HepG2 (cell line): ENCODE data around the gene HDLBP. TPM values are rescaled to one million over a fixed set of nuclear protein-coding genes. Genes with fewer than 3 reads are reported as not detected.

Experiments
- CSRNP1 ChIP-seq: sonication (generic); formaldehyde crosslinking; IDR thresholded peaks from 2 replicates; pipeline ENCODE4 v1.8.1; 2023; ENCODE audit warnings: mild to moderate bottlenecking, missing genetic modification reagents
- HDAC2 ChIP-seq: sonication (generic); formaldehyde crosslinking; IDR thresholded peaks from 2 replicates; pipeline ENCODE4 v1.4.0; 2020; ENCODE audit warnings: missing genetic modification reagents
- HOXA9 ChIP-seq: sonication (generic); formaldehyde crosslinking; IDR thresholded peaks from 2 replicates; pipeline ENCODE4 v1.8.1; 2022; ENCODE audit warnings: missing genetic modification reagents, mild to moderate bottlenecking, moderate library complexity, borderline replicate concordance
- MED1 ChIP-seq: sonication (generic); formaldehyde crosslinking; IDR thresholded peaks from 2 replicates; pipeline ENCODE4 v1.4.0; 2020; ENCODE audit warnings: missing genetic modification reagents
- MED13 ChIP-seq: sonication (generic); formaldehyde crosslinking; IDR thresholded peaks from 2 replicates; pipeline ENCODE4 v1.5.0; 2020; ENCODE audit warnings: missing genetic modification reagents
- MXI1 ChIP-seq: IDR thresholded peaks from 3 replicates; pipeline ENCODE4 v1.6.1; 2012; ENCODE audit warnings: low read depth, low read length, inconsistent platforms, borderline replicate concordance
- PATZ1 ChIP-seq: sonication (generic); formaldehyde crosslinking; IDR thresholded peaks from 2 replicates; pipeline ENCODE4 v1.4.0; 2020; ENCODE audit warnings: missing genetic modification reagents
- PRDM10 ChIP-seq: sonication (generic); formaldehyde crosslinking; IDR thresholded peaks from 2 replicates; pipeline ENCODE4 v1.4.0; 2020; ENCODE audit warnings: low read depth, missing genetic modification reagents
- SRY ChIP-seq: sonication (generic); formaldehyde crosslinking; IDR thresholded peaks from 2 replicates; pipeline ENCODE4 v1.8.0; 2022; ENCODE audit warnings: mild to moderate bottlenecking, missing genetic modification reagents
- ZBTB25 ChIP-seq: IDR thresholded peaks from 2 replicates; pipeline ENCODE4 v1.6.1; 2018; ENCODE audit warnings: missing genetic modification reagents
- ZNF275 ChIP-seq: sonication (generic); formaldehyde crosslinking; IDR thresholded peaks from 2 replicates; pipeline ENCODE4 v1.8.0; 2022; ENCODE audit warnings: missing genetic modification reagents, mild to moderate bottlenecking, inconsistent platforms, borderline replicate concordance
- ZNF451 ChIP-seq: sonication (generic); formaldehyde crosslinking; IDR thresholded peaks from 2 replicates; pipeline ENCODE4 v1.5.0; 2020; ENCODE audit warnings: mild to moderate bottlenecking, missing genetic modification reagents
- ZNF550 ChIP-seq: sonication (generic); formaldehyde crosslinking; IDR thresholded peaks from 2 replicates; pipeline ENCODE4 v1.4.0; 2020; ENCODE audit warnings: mild to moderate bottlenecking, missing genetic modification reagents, borderline replicate concordance
- ZNF770 ChIP-seq: sonication (generic); formaldehyde crosslinking; IDR thresholded peaks from 2 replicates; pipeline ENCODE4 v1.5.0; 2020; ENCODE audit warnings: mild to moderate bottlenecking, missing genetic modification reagents
- ZSCAN25 ChIP-seq: sonication (generic); formaldehyde crosslinking; IDR thresholded peaks from 2 replicates; pipeline ENCODE4 v1.8.0; 2022; ENCODE audit warnings: mild to moderate bottlenecking, missing genetic modification reagents
- polyA plus RNA-seq, 8 experiments: library from polyadenylated mRNA; depleted of rRNA in 3 of 8; stranded (reverse) in 7 of 8; unstranded in 1 of 8; fragments of >200 nt; fragmentation: Illumina TruSeq in 4 of 8; extraction: Trizol in 4 of 8; gene quantifications; 2 replicates each; pipeline versions ENCODE4 v1.2.1 to v1.2.3, GENCODE V29; 2011 to 2016; ENCODE audit warnings: low read depth in 4 of 8, missing spikeins in 1 of 8, mixed read lengths in 1 of 8; ENCODE audit not compliant: insufficient read depth in 1 of 8
- total RNA-seq, 5 experiments: library from RNA; depleted of rRNA; stranded (reverse); fragments of >200 nt; fragmentation: Illumina TruSeq; extraction: Trizol; gene quantifications; 2 replicates each; pipeline ENCODE4 v1.2.3, GENCODE V29; 2016; ENCODE audit warnings: low read depth in 1 of 5

Gene HDLBP
- total and polyA plus RNA-seq, 2 of the 13 experiments (the other 11 are each of a cell fraction or from before 2014, with no cell fraction given), result 464 to 707 TPM

- TF ChIP-seq PATZ1 (CRISPR knock-in tag) (peak; percentile 95), MED13 (peak; percentile 86; the same call in 1 of the 2 replicates), ZNF550 (CRISPR knock-in tag) (0 out of 2 replicates have a peak, but pooled peaks have one; percentile 35), ZSCAN25 (CRISPR knock-in tag) (peak; percentile 76), SRY (peak; percentile 80; the same call in 1 of the 2 replicates), CSRNP1 (CRISPR knock-in tag) (0 out of 2 replicates have a peak, but pooled peaks have one; percentile 74), ZNF770 (peak; percentile 52; the same call in 1 of the 2 replicates), ZNF451 (peak; percentile 83; the same call in 1 of the 2 replicates), ZNF275 (CRISPR knock-in tag) (peak; percentile 81; the same call in 1 of the 2 replicates), PRDM10 (peak; percentile 65), ZBTB25 (CRISPR knock-in tag) (peak; percentile 51; the same call in 1 of the 2 replicates), HDAC2 (CRISPR knock-in tag) (peak; percentile 80), HOXA9 (CRISPR knock-in tag) (peak; percentile 94; the same call in 1 of the 2 replicates), MED1 (CRISPR knock-in tag) (peak; percentile 35; the same call in 1 of the 2 replicates), MXI1 (peak; percentile 79; the same call in 2 of the 3 replicates)
Measured at GRCh38 chr2:241217320-241218031, 98.0 kb downstream of the HDLBP start (continued).
